GM12864 (cell line): ENCODE measurements around the gene RTN4RL2.

Experiments
- DNase-seq: peaks from one replicate; pipeline ENCODE4 v3.0.0-alpha.2; 2011; ENCODE audit warnings: low read depth
- H3K4me3 ChIP-seq: 2 replicates; pipeline ENCODE4 v1.5.1; 2011; ENCODE audit warnings: mild to moderate bottlenecking, low read depth, low read length, control low read depth
- CTCF ChIP-seq: IDR thresholded peaks from 2 replicates; pipeline ENCODE4 v1.5.1; 2011; ENCODE audit warnings: low read depth, mild to moderate bottlenecking, moderate library complexity, low read length, control low read depth, inconsistent platforms; ENCODE audit errors: missing control alignments

The RTN4RL2 gene

GRCh38 chr11:57496109-57496820, 35.9 kb downstream of the RTN4RL2 start:
- TF ChIP-seq CTCF: no peak
- no peak for DNase-seq
- H3K4me3 ChIP-seq: no peak overlapping the region

GRCh38 chr11:57497303-57498247, 37.2 kb downstream of the RTN4RL2 start:
- H3K4me3 ChIP-seq: no peak overlapping the region
- TF ChIP-seq CTCF: no peak
- no peak for DNase-seq

- no peak for DNase-seq
- no peak for TF ChIP-seq CTCF
- no peak overlapping the region for H3K4me3 ChIP-seq
Measured at GRCh38 chr11:57498540-57498939, 38.2 kb downstream of the RTN4RL2 start.

DNA sequence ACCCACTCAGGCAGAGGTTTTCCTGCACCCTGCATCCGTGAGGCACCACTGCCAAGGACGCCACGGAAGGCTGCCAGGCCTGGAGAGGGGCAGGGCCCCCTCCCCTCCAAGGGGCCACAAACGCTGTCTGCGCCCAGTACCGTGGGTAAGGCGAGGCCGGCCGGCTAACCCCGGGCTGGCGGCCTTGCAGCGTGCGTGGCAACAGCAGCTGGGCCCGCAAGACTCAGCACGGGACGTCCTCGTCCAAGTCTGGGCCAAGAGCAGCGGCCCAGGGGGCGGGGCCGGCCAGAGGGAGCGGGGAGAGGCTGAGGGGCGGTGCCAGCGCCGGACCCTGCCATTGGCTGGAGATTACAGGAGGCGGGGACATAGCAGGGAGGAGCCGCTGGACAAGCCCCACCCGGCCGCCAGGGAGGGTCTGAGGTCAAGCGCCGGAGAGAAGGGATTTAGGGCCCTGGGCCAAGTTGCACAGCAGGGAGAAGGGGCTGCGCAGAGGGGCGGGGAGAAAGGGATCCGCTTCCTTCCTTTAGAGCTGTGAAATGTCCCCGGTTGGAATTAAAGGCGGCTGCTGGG, 39.2 kb downstream of the RTN4RL2 start:
- no peak overlapping the region for H3K4me3 ChIP-seq
- no peak for DNase-seq
- TF ChIP-seq CTCF: no peak

DNA sequence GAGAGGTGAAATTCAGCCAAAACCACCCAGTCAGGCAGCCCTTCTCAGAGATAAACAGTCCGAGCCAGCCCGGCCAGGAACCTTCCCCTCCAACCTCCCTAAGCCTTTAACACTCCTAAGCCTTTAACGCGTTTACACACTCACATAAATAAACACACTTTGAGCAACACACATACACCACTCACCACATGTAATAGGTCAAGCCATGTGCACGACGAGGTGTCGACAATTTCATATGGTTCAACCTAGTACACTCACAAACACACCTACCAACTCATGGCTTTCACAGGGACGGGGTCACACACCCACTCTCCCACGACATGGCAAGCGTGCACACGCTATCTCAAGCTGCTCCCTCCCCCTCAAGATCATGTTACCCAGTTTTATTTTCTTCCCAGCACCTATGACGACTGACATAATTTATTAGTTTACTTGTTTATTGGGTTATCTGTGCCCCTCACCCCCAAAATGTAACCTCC, 39.7 kb downstream of the RTN4RL2 start:
- no peak for TF ChIP-seq CTCF
- no peak overlapping the region for H3K4me3 ChIP-seq
- DNase-seq: no peak

DNA sequence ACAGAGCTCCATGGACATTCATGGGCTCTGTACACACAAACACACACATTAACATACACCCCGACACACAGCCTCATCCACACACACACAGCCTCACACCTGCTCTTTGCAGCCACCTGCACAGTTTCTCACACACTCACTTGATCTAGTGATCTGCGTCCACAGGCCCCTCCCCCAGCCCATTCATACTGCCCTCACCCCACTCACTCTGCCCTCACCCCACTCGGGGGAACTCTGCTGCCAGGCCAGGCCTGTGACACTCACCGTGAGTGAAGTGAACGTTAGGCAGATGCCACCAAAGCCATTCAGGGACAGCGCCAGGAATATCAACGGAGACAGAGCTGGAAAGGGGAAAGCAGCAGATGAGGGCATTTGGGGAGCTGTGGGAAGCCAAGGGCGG, 40.2 kb downstream of the RTN4RL2 start:
- no peak for TF ChIP-seq CTCF
- DNase-seq: no peak
- H3K4me3 ChIP-seq: no peak overlapping the region
